Kidney capillary endothelial cell (primary cell): ENCODE measurements around the gene GABARAPL1.
"Not testable (repeated sequence)": the region's sequence is repeated elsewhere in the genome, so short reads cannot be mapped to it uniquely, and the experiment has no call there.

ENCODE experiments used
- DNase-seq: peaks from one replicate; pipeline ENCODE4 v3.0.0-alpha.2; 2018; ENCODE audit warnings: low spot score

Gene GABARAPL1

GRCh38 chr12:10212739-10213131, at the start of gene GABARAPL1:
Gene GABARAPL1, plus strand, starts transcription at chr12:10212877. Its CDS starts 253 bp downstream, at chr12:10213130.
- no peak for DNase-seq

GRCh38 chr12:10163084-10163483, 49.6 kb upstream of the GABARAPL1 start:
- DNase-seq = no peak

- no peak for DNase-seq
These were observed 47.3 kb upstream of the GABARAPL1 start for GRCh38 chr12:10165421-10165820.

- DNase-seq = no peak
These were observed 45.1 kb upstream of the GABARAPL1 start for GRCh38 chr12:10167599-10167998.

- DNase-seq = no peak
These were observed 43.6 kb upstream of the GABARAPL1 start for GRCh38 chr12:10169104-10169503.

- no peak for DNase-seq
These were observed 42.5 kb upstream of the GABARAPL1 start for GRCh38 chr12:10170216-10170615.

GRCh38 chr12:10171973-10172728, 40.5 kb upstream of the GABARAPL1 start, which contains the start of gene OLR1:
Gene OLR1, minus strand, starts transcription at chr12:10172132. Its CDS starts 55 bp downstream, at chr12:10172077.
- no peak for DNase-seq

DNA sequence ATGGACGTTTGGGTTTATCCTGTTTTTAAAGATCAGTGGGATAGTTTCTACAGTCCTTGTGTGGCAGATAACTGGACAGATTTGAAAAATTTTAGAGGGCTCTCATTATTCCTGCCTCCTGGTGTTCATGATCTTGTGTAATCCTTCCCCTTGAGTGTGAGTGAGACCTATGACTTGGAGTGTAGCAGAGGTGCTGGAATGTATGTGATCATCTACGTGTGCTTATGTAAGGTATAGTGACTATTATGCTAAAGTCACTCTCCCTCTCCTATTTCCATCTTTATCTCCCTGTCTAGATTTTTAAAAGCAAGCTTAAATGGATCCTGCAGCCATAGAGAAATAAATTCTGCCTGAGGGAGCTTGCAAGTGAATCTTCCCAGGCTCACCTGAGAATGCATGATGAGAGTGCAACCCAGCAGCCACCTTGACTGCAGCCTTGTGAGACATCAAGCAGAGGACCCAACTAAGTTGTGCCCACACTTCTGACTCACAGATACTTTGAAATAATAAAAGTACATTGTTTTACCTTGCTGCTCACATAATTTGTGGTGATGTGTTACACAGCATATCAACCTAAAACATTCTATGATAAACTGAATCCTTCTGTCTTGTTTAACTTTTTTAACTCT, 37.6 kb upstream of the GABARAPL1 start:
- DNase-seq = no peak

DNA sequence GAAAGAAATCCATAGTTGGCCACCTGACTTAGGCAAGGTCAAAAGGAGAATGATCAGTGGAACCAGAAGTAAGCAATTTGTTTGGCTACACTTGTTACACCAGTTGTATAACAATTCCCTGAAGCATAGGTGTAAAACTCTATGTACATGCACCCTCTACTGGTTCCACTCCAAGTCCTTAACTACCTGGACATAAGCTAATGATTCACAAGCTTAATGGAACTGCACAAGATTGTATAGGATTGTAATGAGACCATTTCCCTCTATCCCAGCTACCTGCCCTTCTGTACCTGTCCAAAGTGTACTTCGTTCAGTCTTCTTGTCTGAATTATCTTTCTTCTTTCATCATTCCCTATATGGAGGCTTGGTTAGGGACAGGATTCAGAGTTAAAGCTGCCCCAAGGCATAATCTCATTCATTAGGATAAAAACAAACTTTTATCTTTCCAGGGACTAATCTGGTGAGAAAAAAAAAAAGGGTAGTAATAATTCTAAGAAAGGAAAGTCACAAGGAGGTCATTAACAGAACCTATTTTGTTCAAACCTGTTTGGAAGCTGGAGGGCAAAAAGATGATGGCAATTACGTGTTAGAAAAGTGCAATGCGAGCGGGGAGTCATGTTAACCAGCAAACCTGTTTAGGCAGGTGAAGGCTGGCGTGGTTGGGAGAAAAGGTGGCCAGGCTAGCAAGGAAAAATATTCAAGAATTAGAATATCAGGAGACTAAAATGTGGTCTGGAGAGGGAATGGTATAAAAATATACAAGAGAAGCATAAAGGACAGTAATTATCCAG, 36.6 kb upstream of the GABARAPL1 start:
- DNase-seq = no peak

GRCh38 chr12:10178821-10179220, 33.9 kb upstream of the GABARAPL1 start, which contains the start of gene TMEM52B:
Gene TMEM52B, plus strand, starts transcription at chr12:10179032. Its CDS starts 543 bp downstream, at chr12:10179575.
- DNase-seq = no peak

GRCh38 chr12:10179776-10180181, 32.9 kb upstream of the GABARAPL1 start:
- no peak for DNase-seq

GRCh38 chr12:10182354-10183049, 30.2 kb upstream of the GABARAPL1 start:
- no peak for DNase-seq

DNA sequence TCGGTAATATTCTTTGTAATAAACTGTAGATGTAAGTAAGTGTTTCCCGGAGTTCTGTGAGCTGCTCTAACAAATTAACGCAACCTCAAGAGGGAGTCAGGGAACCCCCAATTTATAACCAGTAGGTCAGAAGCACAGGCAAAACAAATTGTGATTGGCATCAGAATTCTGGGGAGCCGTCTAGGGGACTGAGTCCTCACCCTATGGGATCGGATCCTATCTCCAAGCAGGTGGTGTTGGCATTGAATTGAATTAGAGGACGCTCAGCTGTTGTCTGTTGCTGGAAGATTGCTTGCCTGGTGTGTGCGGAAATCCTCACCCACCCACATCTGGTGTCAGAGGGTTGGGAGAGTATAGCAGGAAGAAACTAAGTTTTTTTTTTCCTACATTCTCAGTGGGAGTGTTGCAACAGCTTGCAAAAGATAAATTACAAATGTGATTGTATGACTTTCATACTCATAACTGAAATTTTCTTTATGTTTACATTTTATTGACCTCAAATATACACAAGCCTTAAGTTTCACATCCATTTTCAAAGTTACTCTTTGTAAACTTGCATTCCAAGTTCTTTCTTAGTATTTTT, 28.3 kb upstream of the GABARAPL1 start:
- DNase-seq = no peak

- no peak for DNase-seq
These were observed 26.4 kb upstream of the GABARAPL1 start for GRCh38 chr12:10186299-10186698.

DNA sequence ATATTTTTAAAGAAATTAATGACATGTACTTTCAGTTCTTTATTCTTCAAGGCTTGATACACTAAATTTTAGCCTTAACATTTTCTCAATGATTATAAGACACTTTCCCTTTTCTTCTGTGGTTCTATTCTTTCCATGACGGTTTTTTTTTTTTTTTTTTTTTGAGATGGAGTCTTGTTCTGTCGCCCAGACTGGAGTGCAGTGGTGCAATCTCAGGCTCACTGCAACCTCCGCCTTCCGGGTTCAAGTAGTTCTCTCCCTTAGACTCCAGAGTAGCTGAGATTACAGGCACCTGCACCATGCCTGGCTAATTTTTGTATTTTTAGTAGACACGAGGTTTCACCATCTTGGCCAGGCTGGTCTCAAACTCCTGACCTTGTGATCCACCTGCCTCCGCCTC, 25.7 kb upstream of the GABARAPL1 start:
- not testable (repeated sequence) for DNase-seq

GRCh38 chr12:10189653-10190052, 23.0 kb upstream of the GABARAPL1 start:
- no peak for DNase-seq

DNA sequence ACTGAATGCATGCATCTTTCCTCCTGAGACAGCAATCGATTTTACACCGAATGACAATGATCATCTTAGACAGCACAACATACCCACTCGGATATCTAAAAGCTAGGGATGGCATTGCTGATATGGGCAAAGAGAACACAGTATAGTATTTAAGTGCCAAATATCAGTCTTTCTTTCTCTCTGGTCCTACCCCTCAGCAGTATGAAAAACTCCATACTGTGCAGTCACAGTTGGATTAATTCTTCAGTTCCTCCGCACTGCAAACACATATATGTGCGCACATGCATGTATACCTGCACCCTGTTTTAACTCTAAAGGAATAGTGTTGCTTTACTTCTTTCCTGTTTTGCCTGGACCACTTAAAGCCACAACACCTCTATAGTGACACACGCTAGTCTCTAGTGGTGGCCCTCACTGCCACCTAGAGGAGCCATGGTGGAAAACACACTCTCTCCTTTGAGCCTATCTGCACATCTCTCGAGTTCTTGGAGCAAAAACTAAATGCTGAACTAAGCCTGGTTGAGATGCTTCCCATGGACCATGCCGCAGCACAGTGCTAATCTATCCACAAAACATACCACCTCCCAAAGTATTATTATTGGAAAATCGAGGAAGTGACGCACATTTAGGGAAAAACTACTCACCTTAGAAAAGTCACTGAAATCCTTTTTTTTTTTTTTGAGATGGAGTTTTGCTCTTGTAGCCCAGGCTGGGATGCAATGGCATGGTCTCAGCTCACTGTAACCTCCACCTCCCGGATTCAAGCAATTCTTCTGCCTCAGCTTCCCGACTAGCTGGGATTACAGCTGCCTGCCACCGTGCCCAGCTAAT, 21.9 kb upstream of the GABARAPL1 start:
- DNase-seq = peak; percentile 48

DNA sequence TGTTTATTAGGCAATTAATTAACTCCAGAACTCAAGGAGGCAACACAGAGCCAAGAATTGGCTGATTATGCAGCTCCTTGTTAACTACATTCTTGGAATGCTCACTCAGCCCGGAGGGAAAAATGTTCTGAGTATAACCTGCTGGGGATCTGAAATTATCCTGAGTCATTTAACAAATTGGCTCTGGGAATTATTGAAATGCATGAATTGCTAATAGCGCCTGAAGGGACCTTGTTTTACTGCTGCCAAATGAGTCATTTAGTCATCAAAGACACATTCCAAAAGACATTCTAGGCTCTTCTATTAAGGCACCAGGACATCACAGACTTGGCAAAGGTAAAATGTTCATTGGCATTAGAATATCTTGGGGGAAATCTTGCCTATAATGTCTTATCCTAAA, 20.8 kb upstream of the GABARAPL1 start:
- DNase-seq = no peak

- no peak for DNase-seq
These were observed 18.5 kb upstream of the GABARAPL1 start for GRCh38 chr12:10194160-10194670.

- no peak for DNase-seq
These were observed 16.5 kb upstream of the GABARAPL1 start for GRCh38 chr12:10196210-10196609.
